HCT116 (cell line): ENCODE data around the gene NAMPT. TPM values are rescaled to one million over a fixed set of nuclear protein-coding genes. Genes with fewer than 3 reads are reported as not detected.

Experiments
- ATAC-seq: fragments of 200-7000 bp; cut with Tn5 transposase; 2 replicates; pipeline ENCODE4 v1.9.1; 2020; ENCODE audit warnings: mild to moderate bottlenecking, moderate library complexity
- BruUV-seq: library from RNA; stranded (reverse); fragments of 400-500 nt; replicated peaks from 2 replicates; lab custom pipeline; 2021; lab: Mats Ljungman, UMichigan
- CTCF ChIA-PET: fragments of 300-600 bp; sonication (Branson Sonifier 250); formaldehyde crosslinking; loops from one replicate; lab custom pipeline; 2021; ENCODE audit warnings: antibody characterized with exemption; lab: Charles Lee
- POLR2A ChIA-PET: fragments of 300-600, 350-600 bp; sonication (Branson Sonifier 250); formaldehyde crosslinking; loops from one replicate; lab custom pipeline; 2021; ENCODE audit warnings: antibody characterized with exemption; lab: Charles Lee
- RAD21 ChIA-PET, 2 experiments: fragments of 300-600 bp; sonication (Branson Sonifier 250); formaldehyde crosslinking; loops; one replicate each; lab custom pipeline; 2023; ENCODE audit warnings: low total read pairs in 2 of 2; ENCODE audit not compliant: uncharacterized antibody in 2 of 2, unreplicated experiment in 2 of 2, low non-redundant PET in 1 of 2; lab: Charles Lee
- DNase-seq: peaks from one replicate; pipeline ENCODE4 v3.0.0-alpha.2; 2010; ENCODE audit warnings: low read depth, low spot score
- H2AFZ ChIP-seq: fragments of 200-600 bp; shearing (Covaris generic), sonication (generic); 2 replicates; pipeline ENCODE4 v1.6.1; 2017; ENCODE audit warnings: low read depth, mixed run types, mixed read lengths, antibody characterized with exemption, low read length; ENCODE audit not compliant: poor library complexity, severe bottlenecking
- H3K27ac ChIP-seq: 2 replicates; pipeline ENCODE4 v1.5.1; 2012; ENCODE audit warnings: low read depth, low read length
- H3K27me3 ChIP-seq: fragments of 200-600 bp; sonication (generic); 2 replicates; pipeline ENCODE4 v1.6.1; 2016; ENCODE audit warnings: mixed run types, low read length, mixed read lengths; ENCODE audit not compliant: insufficient read depth
- H3K36me3 ChIP-seq, 2 experiments: fragments of 200-500 bp in 1 of 2; fragments of 200-600 bp in 1 of 2; sonication (Bioruptor generic) in 1 of 2; sonication (generic) in 1 of 2; 2 replicates each; pipeline versions ENCODE4 v1.5.1 to v1.6.1; 2014 to 2016; ENCODE audit warnings: low read length in 2 of 2, inconsistent platforms in 1 of 2, mixed read lengths in 1 of 2, mixed run types in 1 of 2; ENCODE audit not compliant: insufficient read depth in 2 of 2, control insufficient read depth in 1 of 2
- H3K4me1 ChIP-seq, 2 experiments: fragments of 200-600 bp in 1 of 2; sonication (generic) in 1 of 2; 2 replicates each; pipeline versions ENCODE4 v1.5.1 to v1.6.1; 2012 to 2017; ENCODE audit warnings: low read length in 2 of 2, inconsistent platforms in 1 of 2, mild to moderate bottlenecking in 1 of 2, mixed read lengths in 1 of 2, mixed run types in 1 of 2, moderate library complexity in 1 of 2; ENCODE audit not compliant: insufficient read depth in 2 of 2, control insufficient read depth in 1 of 2
- H3K4me2 ChIP-seq: fragments of 200-600 bp; sonication (generic); 2 replicates; pipeline ENCODE4 v1.6.1; 2017; ENCODE audit warnings: mixed run types, low read length, mixed read lengths
- H3K4me3 ChIP-seq, 2 experiments: fragments of 200-600 bp in 1 of 2; sonication (generic) in 1 of 2; replicated peaks in 1 of 2; 2 replicates each; pipeline ENCODE4 v1.5.1; 2011 to 2016; ENCODE audit warnings: low read length in 2 of 2, control low read depth in 1 of 2, low read depth in 1 of 2, mild to moderate bottlenecking in 1 of 2, mixed read lengths in 1 of 2, mixed run types in 1 of 2
- H3K79me2 ChIP-seq: fragments of 200-600 bp; sonication (generic); 2 replicates; pipeline ENCODE4 v1.6.1; 2017; ENCODE audit warnings: mild to moderate bottlenecking, mixed run types, low read length, moderate library complexity, mixed read lengths; ENCODE audit not compliant: insufficient read depth
- H3K9ac ChIP-seq: fragments of 200-600 bp; sonication (generic); 2 replicates; pipeline ENCODE4 v1.6.1; 2016; ENCODE audit warnings: low read length, mixed read lengths
- H3K9me2 ChIP-seq: fragments of 200-600 bp; sonication (generic), shearing (Covaris generic); 2 replicates; pipeline ENCODE4 v1.6.1; 2017; ENCODE audit warnings: mixed run types, mild to moderate bottlenecking, moderate library complexity; ENCODE audit not compliant: insufficient read depth
- H3K9me3 ChIP-seq, 2 experiments: fragments of 200-500 bp in 1 of 2; fragments of 200-600 bp in 1 of 2; sonication (Bioruptor generic) in 1 of 2; sonication (generic) in 1 of 2; 2 replicates each; pipeline ENCODE4 v1.6.1; 2014 to 2017; ENCODE audit warnings: low read length in 2 of 2, mixed read lengths in 2 of 2, inconsistent platforms in 1 of 2, low read depth in 1 of 2, mild to moderate bottlenecking in 1 of 2, mixed run types in 1 of 2, moderate library complexity in 1 of 2; ENCODE audit not compliant: control insufficient read depth in 1 of 2, insufficient read depth in 1 of 2
- H4K20me1 ChIP-seq: fragments of 200-600 bp; sonication (generic), shearing (Covaris generic); 2 replicates; pipeline ENCODE4 v1.6.1; 2017; ENCODE audit warnings: mixed run types, mild to moderate bottlenecking, moderate library complexity; ENCODE audit not compliant: insufficient read depth
- EGR1 ChIP-seq: IDR thresholded peaks from 2 replicates; pipeline ENCODE4 v1.6.1; 2012; ENCODE audit warnings: low read depth
- ELF1 ChIP-seq: IDR thresholded peaks from 2 replicates; pipeline ENCODE4 v1.6.1; 2012; ENCODE audit warnings: low read depth, borderline replicate concordance
- EZH2phosphoT487 ChIP-seq: fragments of 200-600 bp; IDR thresholded peaks from 2 replicates; pipeline ENCODE4 v1.6.1; 2018; ENCODE audit warnings: antibody characterized with exemption, borderline replicate concordance
- POLR2A ChIP-seq: IDR thresholded peaks from 2 replicates; pipeline ENCODE4 v1.7.0; 2011; ENCODE audit warnings: borderline replicate concordance; ENCODE audit not compliant: insufficient read depth, insufficient read length; ENCODE audit errors: extremely low read depth
- POLR2AphosphoS5 ChIP-seq: IDR thresholded peaks from 2 replicates; pipeline ENCODE4 v1.6.1; 2011; ENCODE audit warnings: mild to moderate bottlenecking, low read depth, low read length, moderate library complexity
- SIN3A ChIP-seq: IDR thresholded peaks from 2 replicates; pipeline ENCODE4 v1.6.1; 2012; ENCODE audit warnings: low read depth
- SRF ChIP-seq: IDR thresholded peaks from 2 replicates; pipeline ENCODE4 v1.6.1; 2012; ENCODE audit warnings: low read depth
- TCF7L2 ChIP-seq: IDR thresholded peaks from 2 replicates; pipeline ENCODE4 v1.7.0; 2011; ENCODE audit warnings: borderline replicate concordance, inconsistent platforms; ENCODE audit not compliant: insufficient read depth, insufficient read length; ENCODE audit errors: extremely low read depth
- YY1 ChIP-seq: IDR thresholded peaks from 2 replicates; pipeline ENCODE4 v1.6.1; 2011; ENCODE audit warnings: low read length, low read depth, moderate library complexity, mild to moderate bottlenecking; ENCODE audit not compliant: insufficient replicate concordance; ENCODE audit errors: extremely low read depth
- ZFX ChIP-seq: fragments of 450-650 bp; IDR thresholded peaks from 2 replicates; pipeline ENCODE4 v1.6.1; 2017
- ZNF274 ChIP-seq: fragments of 200-500 bp; sonication (Bioruptor generic); IDR thresholded peaks from 2 replicates; pipeline ENCODE4 v1.6.1; 2014; ENCODE audit warnings: mild to moderate bottlenecking, low read depth, low read length, inconsistent platforms
- intact Hi-C: fragments of 100-400 bp; cut with micrococcal nuclease; formaldehyde crosslinking; loops from 2 replicates; pipeline ENCODE4 v1.10.0; 2022
- total RNA-seq: library from RNA; stranded (reverse); gene quantifications from one replicate; pipeline ENCODE4 v1.2.1, GENCODE V29; 2021; ENCODE audit not compliant: unreplicated experiment
- TF ChIP-seq, protein P1 (sequence below): IDR thresholded peaks from 2 replicates; pipeline ENCODE4 v1.6.1; 2012
- TF ChIP-seq, protein P2 (sequence below): IDR thresholded peaks from 2 replicates; pipeline ENCODE4 v1.6.1; 2012
- TF ChIP-seq, protein P3 (sequence below), 3 experiments: fragments of 200-600 bp in 1 of 3; sonication (generic) in 1 of 3; IDR thresholded peaks in 2 of 3; conservative IDR thresholded peaks in 1 of 3; 2 replicates each; pipeline ENCODE4 v1.5.1; 2012 to 2017; ENCODE audit warnings: low read depth in 2 of 3, low read length in 2 of 3, antibody characterized with exemption in 1 of 3, borderline replicate concordance in 1 of 3, control low read depth in 1 of 3, mild to moderate bottlenecking in 1 of 3, mixed read lengths in 1 of 3, mixed run types in 1 of 3, moderate library complexity in 1 of 3; ENCODE audit not compliant: insufficient read depth in 1 of 3

The NAMPT gene
- total RNA-seq, 1 experiment from 2014 or later, result 113 TPM

DNA sequence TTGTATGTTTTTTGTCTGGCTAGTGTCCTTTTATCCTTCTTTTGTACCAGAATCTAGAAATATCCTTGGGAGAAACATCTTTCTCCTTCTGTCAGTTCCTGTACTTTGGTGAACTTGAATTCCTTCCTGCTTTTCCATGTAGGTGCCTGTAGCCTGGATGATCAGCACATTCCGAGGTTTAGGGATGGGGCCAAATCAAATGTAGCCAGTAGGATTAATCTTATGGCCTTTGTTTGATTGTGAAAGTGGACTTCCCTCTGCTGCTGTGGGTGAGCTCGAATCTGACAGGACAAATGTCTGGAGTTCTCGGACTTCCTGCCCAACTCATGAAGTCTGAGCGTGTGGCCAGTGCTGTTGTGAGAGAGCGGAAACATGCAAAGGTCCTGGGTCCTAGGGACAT is 33.2 kb upstream of the NAMPT start:
- Histone ChIP-seq H3K4me3 (no peak overlapping the region), H3K27me3 (no peaks in the 10 kb centered on the region), H2AFZ (no peak overlapping the region), H3K4me1 (peaks cover 3 to 10% of the 10 kb centered on the region in 2 experiments; a peak in 3 of 4 replicates), H3K36me3 (no peaks in the 10 kb centered on the region), H3K4me2 (no peak overlapping the region), H4K20me1 (no peaks in the 10 kb centered on the region), H3K9ac (no peak overlapping the region), H3K79me2 (no peaks in the 10 kb centered on the region), H3K27ac (no peak overlapping the region), H3K9me3 (no peaks in the 10 kb centered on the region; a peak in 1 of 4 replicates), H3K9me2 (no peaks in the 10 kb centered on the region)
- no TSS peak for BruUV-seq
- no peak for ATAC-seq
- intact Hi-C loops, result no loop called here
- ChIA-PET CTCF (no interaction called here), POLR2A (interaction anchor here (0.6 to 1.0 kb wide), 2 partner anchors 33 to 849 kb away, joined by 3 to 8 read pairs; partner anchors contain the start of gene NAMPT), RAD21 (no interaction called here)
- no peak for DNase-seq
- TF ChIP-seq YY1 (no peak), ZFX (no peak), EZH2phosphoT487 (no peak), ELF1 (no peak), EGR1 (no peak), SIN3A (no peak), POLR2A (no peak)
- TF ChIP-seq, protein P1, sequence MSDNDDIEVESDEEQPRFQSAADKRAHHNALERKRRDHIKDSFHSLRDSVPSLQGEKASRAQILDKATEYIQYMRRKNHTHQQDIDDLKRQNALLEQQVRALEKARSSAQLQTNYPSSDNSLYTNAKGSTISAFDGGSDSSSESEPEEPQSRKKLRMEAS, result no peak
- TF ChIP-seq, protein P2, sequence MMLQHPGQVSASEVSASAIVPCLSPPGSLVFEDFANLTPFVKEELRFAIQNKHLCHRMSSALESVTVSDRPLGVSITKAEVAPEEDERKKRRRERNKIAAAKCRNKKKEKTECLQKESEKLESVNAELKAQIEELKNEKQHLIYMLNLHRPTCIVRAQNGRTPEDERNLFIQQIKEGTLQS, result no peak
- TF ChIP-seq, all 23 proteins: peak for 0

DNA sequence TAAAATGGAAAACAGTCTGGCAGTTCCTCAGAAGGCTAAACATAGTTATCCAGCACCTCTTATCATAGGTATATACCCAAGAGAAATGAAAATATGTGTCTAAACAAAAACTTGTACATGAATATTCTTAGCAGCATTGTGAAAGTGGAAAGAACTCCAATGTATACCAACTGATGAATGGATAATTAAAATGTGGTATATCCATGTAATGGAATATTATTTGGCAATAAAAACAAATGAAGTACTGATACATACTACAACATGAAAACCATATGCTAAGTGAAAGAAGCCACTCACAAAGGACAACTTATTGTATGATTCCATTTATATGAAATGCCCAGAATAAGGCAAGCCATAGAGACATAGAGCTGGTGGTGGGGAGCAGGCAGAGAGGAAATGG is 32.2 kb upstream of the NAMPT start:
- H3K4me3 ChIP-seq, result no peak overlapping the region
- ChIA-PET CTCF (no interaction called here), POLR2A (no interaction called here), RAD21 (no interaction called here)
- no peaks in the 10 kb centered on the region; a peak in 1 of 4 replicates for H3K9me3 ChIP-seq
- no peak overlapping the region for H2AFZ ChIP-seq
- no peak overlapping the region for H3K9ac ChIP-seq
- no peaks in the 10 kb centered on the region for H3K9me2 ChIP-seq
- BruUV-seq, result no TSS peak
- TF ChIP-seq TCF7L2 (no peak), ZNF274 (no peak), SRF (no peak), YY1 (no peak), ZFX (no peak), POLR2AphosphoS5 (no peak)
- TF ChIP-seq, protein P3, sequence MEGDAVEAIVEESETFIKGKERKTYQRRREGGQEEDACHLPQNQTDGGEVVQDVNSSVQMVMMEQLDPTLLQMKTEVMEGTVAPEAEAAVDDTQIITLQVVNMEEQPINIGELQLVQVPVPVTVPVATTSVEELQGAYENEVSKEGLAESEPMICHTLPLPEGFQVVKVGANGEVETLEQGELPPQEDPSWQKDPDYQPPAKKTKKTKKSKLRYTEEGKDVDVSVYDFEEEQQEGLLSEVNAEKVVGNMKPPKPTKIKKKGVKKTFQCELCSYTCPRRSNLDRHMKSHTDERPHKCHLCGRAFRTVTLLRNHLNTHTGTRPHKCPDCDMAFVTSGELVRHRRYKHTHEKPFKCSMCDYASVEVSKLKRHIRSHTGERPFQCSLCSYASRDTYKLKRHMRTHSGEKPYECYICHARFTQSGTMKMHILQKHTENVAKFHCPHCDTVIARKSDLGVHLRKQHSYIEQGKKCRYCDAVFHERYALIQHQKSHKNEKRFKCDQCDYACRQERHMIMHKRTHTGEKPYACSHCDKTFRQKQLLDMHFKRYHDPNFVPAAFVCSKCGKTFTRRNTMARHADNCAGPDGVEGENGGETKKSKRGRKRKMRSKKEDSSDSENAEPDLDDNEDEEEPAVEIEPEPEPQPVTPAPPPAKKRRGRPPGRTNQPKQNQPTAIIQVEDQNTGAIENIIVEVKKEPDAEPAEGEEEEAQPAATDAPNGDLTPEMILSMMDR (IDR thresholded peaks at IDR 0.05 in 2 of 3, conservative IDR thresholded peaks at IDR 0.05 in 1 of 3; ENCODE audit: borderline replicate concordance in 1 of 3, insufficient read depth in 1 of 3, low read depth in 2 of 3, low read length in 2 of 3), result 0 out of 6 replicates have a peak, but pooled peaks of 1 of the 3 experiments have one; percentile 8
- H4K20me1 ChIP-seq, result no peaks in the 10 kb centered on the region
- H3K27ac ChIP-seq, result no peak overlapping the region
- intact Hi-C loops, result no loop called here
- peaks cover 3 to 12% of the 10 kb centered on the region in 2 experiments; a peak in 3 of 4 replicates for H3K4me1 ChIP-seq
- no peaks in the 10 kb centered on the region for H3K27me3 ChIP-seq
- no peak for DNase-seq
- H3K79me2 ChIP-seq, result no peaks in the 10 kb centered on the region
- no peak overlapping the region for H3K4me2 ChIP-seq
- ATAC-seq, result no peak
- no peaks in the 10 kb centered on the region for H3K36me3 ChIP-seq
